Dendritic cell treated with granulocyte-macrophage colony-stimulating factor and Interleukin-4, amounts not matched to agents 40 ng/mL and 50 ng/mL, for 4 days (primary cell): ENCODE data around the gene ARHGEF16.

Source experiments
- H3K27ac Mint-ChIP-seq: one replicate; pipeline ENCODE4 v1.8.0; 2022; ENCODE audit warnings: mild to moderate bottlenecking, mixed read lengths
- H3K27me3 Mint-ChIP-seq: one replicate; pipeline ENCODE4 v1.8.0; 2022; ENCODE audit warnings: mild to moderate bottlenecking, mixed read lengths
- H3K36me3 Mint-ChIP-seq: one replicate; pipeline ENCODE4 v1.8.0; 2022; ENCODE audit warnings: low read depth, mixed read lengths
- H3K4me1 Mint-ChIP-seq: one replicate; pipeline ENCODE4 v1.8.0; 2022; ENCODE audit warnings: low read depth, mixed read lengths
- H3K4me3 Mint-ChIP-seq: one replicate; pipeline ENCODE4 v1.8.0; 2022; ENCODE audit warnings: mild to moderate bottlenecking, moderate library complexity, mixed read lengths
- H3K9me3 Mint-ChIP-seq: one replicate; pipeline ENCODE4 v1.8.0; 2022; ENCODE audit warnings: mixed read lengths
- intact Hi-C: fragments of 100-400 bp; cut with micrococcal nuclease; formaldehyde crosslinking; loops from one replicate; pipeline ENCODE4 v1.15.0; 2022

Gene ARHGEF16

GRCh38 chr1:3461934-3462275, 7.4 kb downstream of the ARHGEF16 start:
- Mint-ChIP-seq H3K4me3 (no peak overlapping the region), H3K36me3 (no peaks in the 10 kb centered on the region), H3K9me3 (no peaks in the 10 kb centered on the region), H3K27ac (no peak overlapping the region), H3K4me1 (no peaks in the 10 kb centered on the region), H3K27me3 (peaks cover 15% of the 10 kb centered on the region)
- intact Hi-C loops: no loop called here

- no peaks in the 10 kb centered on the region for H3K4me1 Mint-ChIP-seq
- peaks cover 9% of the 10 kb centered on the region for H3K27me3 Mint-ChIP-seq
- H3K9me3 Mint-ChIP-seq: no peaks in the 10 kb centered on the region
- intact Hi-C loops: no loop called here
- no peak overlapping the region for H3K4me3 Mint-ChIP-seq
- H3K36me3 Mint-ChIP-seq: no peaks in the 10 kb centered on the region
- no peak overlapping the region for H3K27ac Mint-ChIP-seq
Measured at GRCh38 chr1:3462356-3463012, 8.0 kb downstream of the ARHGEF16 start.

DNA sequence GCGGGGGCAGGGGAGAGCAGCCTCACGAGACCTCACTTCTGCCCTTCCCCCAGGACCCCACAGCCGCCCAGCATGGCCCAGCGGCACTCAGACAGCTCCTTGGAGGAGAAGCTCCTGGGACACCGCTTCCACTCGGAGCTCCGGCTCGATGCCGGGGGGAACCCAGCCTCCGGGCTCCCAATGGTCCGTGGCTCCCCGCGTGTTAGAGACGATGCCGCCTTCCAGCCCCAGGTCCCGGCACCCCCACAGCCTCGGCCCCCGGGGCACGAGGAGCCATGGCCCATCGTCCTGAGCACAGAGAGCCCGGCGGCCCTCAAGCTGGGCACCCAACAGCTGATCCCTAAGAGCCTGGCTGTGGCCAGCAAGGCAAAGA, 8.5 kb downstream of the ARHGEF16 start:
- Mint-ChIP-seq H3K36me3 (no peaks in the 10 kb centered on the region), H3K9me3 (no peaks in the 10 kb centered on the region), H3K27ac (no peak overlapping the region), H3K4me3 (no peak overlapping the region), H3K27me3 (peaks cover 9% of the 10 kb centered on the region), H3K4me1 (no peaks in the 10 kb centered on the region)
- intact Hi-C loops: no loop called here

GRCh38 chr1:3463408-3463863, 9.0 kb downstream of the ARHGEF16 start:
- H3K27me3 Mint-ChIP-seq: peaks cover 7% of the 10 kb centered on the region
- no peaks in the 10 kb centered on the region for H3K9me3 Mint-ChIP-seq
- H3K27ac Mint-ChIP-seq: no peak overlapping the region
- no peaks in the 10 kb centered on the region for H3K36me3 Mint-ChIP-seq
- intact Hi-C loops: no loop called here
- H3K4me1 Mint-ChIP-seq: no peaks in the 10 kb centered on the region
- no peak overlapping the region for H3K4me3 Mint-ChIP-seq

DNA sequence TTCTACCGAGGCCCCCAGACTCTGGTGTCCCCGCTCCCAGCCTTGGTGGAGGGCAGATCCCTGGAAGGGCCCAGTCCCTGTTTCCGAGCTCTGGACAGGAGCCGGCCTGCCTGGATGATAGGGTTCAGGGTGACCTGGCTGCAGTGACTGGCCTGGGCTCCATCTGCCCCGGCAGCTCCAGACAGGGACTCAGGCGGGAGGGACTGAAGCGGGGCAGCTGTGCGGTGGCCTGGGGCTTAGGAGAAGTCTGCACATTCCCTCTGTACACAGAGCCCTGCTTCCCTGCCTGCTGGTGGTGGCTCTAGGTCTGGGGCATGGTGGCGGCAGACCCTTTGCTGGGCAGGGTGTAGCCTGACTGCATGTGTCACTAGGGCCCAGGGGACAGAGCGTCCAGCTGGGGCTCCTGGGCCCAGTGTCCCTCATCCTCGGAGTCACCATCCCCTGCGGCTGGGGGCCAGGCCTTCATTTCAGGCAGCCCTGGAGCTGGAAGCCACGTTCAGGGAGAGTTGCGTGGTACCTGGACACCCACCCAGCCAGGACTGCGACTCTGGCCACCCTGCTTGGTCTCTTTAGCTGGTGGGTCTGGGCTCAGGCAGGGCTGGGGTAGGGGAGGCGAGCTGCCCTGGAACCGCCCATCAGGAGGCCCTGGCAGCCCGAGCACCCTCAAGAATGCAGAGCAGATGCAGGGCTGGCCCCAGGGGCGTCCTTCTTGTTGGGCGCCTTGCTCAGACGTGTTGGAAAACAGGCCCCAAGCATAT, 9.6 kb downstream of the ARHGEF16 start:
- no peak overlapping the region for H3K4me3 Mint-ChIP-seq
- H3K9me3 Mint-ChIP-seq: no peaks in the 10 kb centered on the region
- no peak overlapping the region for H3K27ac Mint-ChIP-seq
- peaks cover 3% of the 10 kb centered on the region for H3K27me3 Mint-ChIP-seq
- no peaks in the 10 kb centered on the region for H3K36me3 Mint-ChIP-seq
- intact Hi-C loops: no loop called here
- H3K4me1 Mint-ChIP-seq: no peaks in the 10 kb centered on the region

DNA sequence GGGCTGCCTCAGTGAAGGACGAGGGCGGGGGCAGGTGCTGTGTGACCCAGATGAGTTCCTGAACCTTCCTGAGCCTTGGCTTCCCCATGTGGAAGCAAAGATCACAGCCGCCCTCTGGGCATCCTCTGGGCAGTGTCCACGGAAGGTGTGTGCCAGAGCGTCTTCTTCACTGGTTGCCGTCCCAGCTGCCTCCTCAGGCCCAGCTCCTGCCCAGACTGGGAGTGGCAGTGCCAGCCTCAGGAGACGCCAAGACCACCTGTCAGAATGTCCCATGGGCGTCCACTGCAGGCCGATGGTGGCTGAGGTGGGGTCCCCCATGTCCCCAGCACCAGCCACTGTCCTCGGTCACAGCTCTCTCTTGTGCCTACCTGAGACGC, 10.2 kb downstream of the ARHGEF16 start:
- no peak overlapping the region for H3K4me3 Mint-ChIP-seq
- no peaks in the 10 kb centered on the region for H3K27me3 Mint-ChIP-seq
- intact Hi-C loops: no loop called here
- no peaks in the 10 kb centered on the region for H3K9me3 Mint-ChIP-seq
- H3K27ac Mint-ChIP-seq: no peak overlapping the region
- H3K4me1 Mint-ChIP-seq: no peaks in the 10 kb centered on the region
- no peaks in the 10 kb centered on the region for H3K36me3 Mint-ChIP-seq

- intact Hi-C loops: no loop called here
- no peaks in the 10 kb centered on the region for H3K9me3 Mint-ChIP-seq
- H3K27ac Mint-ChIP-seq: no peak overlapping the region
- H3K4me1 Mint-ChIP-seq: no peaks in the 10 kb centered on the region
- no peak overlapping the region for H3K4me3 Mint-ChIP-seq
- H3K27me3 Mint-ChIP-seq: no peaks in the 10 kb centered on the region
- H3K36me3 Mint-ChIP-seq: no peaks in the 10 kb centered on the region
Measured at GRCh38 chr1:3465091-3465934, 10.8 kb downstream of the ARHGEF16 start.

- Mint-ChIP-seq H3K27ac (no peak overlapping the region), H3K9me3 (no peaks in the 10 kb centered on the region), H3K4me3 (no peak overlapping the region), H3K4me1 (no peaks in the 10 kb centered on the region), H3K36me3 (no peaks in the 10 kb centered on the region), H3K27me3 (no peaks in the 10 kb centered on the region)
- intact Hi-C loops: no loop called here
Measured at GRCh38 chr1:3465935-3466321, 11.5 kb downstream of the ARHGEF16 start.

GRCh38 chr1:3466366-3467075, 12.1 kb downstream of the ARHGEF16 start:
- Mint-ChIP-seq H3K27ac (no peak overlapping the region), H3K4me3 (no peak overlapping the region), H3K4me1 (no peaks in the 10 kb centered on the region), H3K36me3 (no peaks in the 10 kb centered on the region), H3K27me3 (no peaks in the 10 kb centered on the region), H3K9me3 (no peaks in the 10 kb centered on the region)
- intact Hi-C loops: no loop called here

GRCh38 chr1:3467096-3468036, 12.9 kb downstream of the ARHGEF16 start:
- Mint-ChIP-seq H3K36me3 (no peaks in the 10 kb centered on the region), H3K27ac (no peak overlapping the region), H3K4me1 (no peaks in the 10 kb centered on the region), H3K9me3 (no peaks in the 10 kb centered on the region), H3K27me3 (no peaks in the 10 kb centered on the region), H3K4me3 (no peak overlapping the region)
- intact Hi-C loops: no loop called here

- intact Hi-C loops: no loop called here
- Mint-ChIP-seq H3K27ac (no peak overlapping the region), H3K27me3 (no peaks in the 10 kb centered on the region), H3K36me3 (no peaks in the 10 kb centered on the region), H3K4me1 (no peaks in the 10 kb centered on the region), H3K4me3 (no peak overlapping the region), H3K9me3 (no peaks in the 10 kb centered on the region)
Measured at GRCh38 chr1:3468236-3469103, 14.0 kb downstream of the ARHGEF16 start.

- Mint-ChIP-seq H3K36me3 (no peaks in the 10 kb centered on the region), H3K9me3 (no peaks in the 10 kb centered on the region), H3K4me3 (no peak overlapping the region), H3K27me3 (no peaks in the 10 kb centered on the region), H3K27ac (no peak overlapping the region), H3K4me1 (no peaks in the 10 kb centered on the region)
- intact Hi-C loops: no loop called here
Measured at GRCh38 chr1:3469104-3469848, 14.8 kb downstream of the ARHGEF16 start.
